ENCODE data around the gene ANKRD37. TPM values are rescaled to one million over a fixed set of nuclear protein-coding genes. Genes with fewer than 3 reads are reported as not detected.

Gene ANKRD37
- total RNA-seq, 4 donors from 2014 or later = 8.0 to 20.4 (median 10.9) TPM

DNA sequence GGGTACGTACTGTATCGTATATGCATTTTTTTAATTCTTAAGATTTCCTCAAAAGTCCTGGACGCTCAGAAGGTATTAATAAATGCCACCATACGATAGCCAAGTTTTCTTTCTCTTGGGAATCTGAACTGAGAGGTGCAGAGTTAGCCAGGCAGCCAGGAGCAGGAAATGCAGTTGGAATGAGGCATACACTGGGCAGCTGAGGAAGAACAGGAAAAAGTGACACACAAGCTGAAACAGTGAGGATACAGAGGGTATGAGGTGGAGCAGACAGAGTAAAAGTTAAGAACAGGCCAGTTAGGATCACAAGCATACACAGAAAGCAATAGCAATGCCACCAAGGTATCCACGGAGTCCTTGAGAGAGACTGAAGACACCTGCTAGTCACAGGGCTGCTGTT is 15.8 kb downstream of the ANKRD37 start:
- 90% methylated on average over 5 of the region's 5 CpGs for WGBS
- Histone ChIP-seq H3K4me3 (no peak overlapping the region), H3K27me3 (no peaks in the 10 kb centered on the region), H3K4me1 (no peaks in the 10 kb centered on the region), H3K9me3 (no peaks in the 10 kb centered on the region), H3K36me3 (peaks cover 53% of the 10 kb centered on the region), H3K27ac (no peak overlapping the region)
- DNase-seq (ENCODE audit: low spot score in 2 of 2) = no peak
- no peak for TF ChIP-seq POLR2A (IDR thresholded peaks at IDR 0.05)
- no peak for TF ChIP-seq POLR2AphosphoS5 (IDR thresholded peaks at IDR 0.05)
- no peak for TF ChIP-seq EP300 (IDR thresholded peaks at IDR 0.05)
- no peak for TF ChIP-seq CTCF (IDR thresholded peaks at IDR 0.05)

GRCh38 chr4:185416955-185417354 is 20.3 kb downstream of the ANKRD37 start:
- peaks cover 8% of the 10 kb centered on the region for H3K4me1 ChIP-seq
- peaks cover 54% of the 10 kb centered on the region for H3K36me3 ChIP-seq
- no peak overlapping the region for H3K27ac ChIP-seq
- DNase-seq (ENCODE audit: low spot score in 2 of 2) = no peak
- TF ChIP-seq CTCF (IDR thresholded peaks at IDR 0.05) (no peak), POLR2AphosphoS5 (IDR thresholded peaks at IDR 0.05) (no peak)
- no peaks in the 10 kb centered on the region for H3K9me3 ChIP-seq
- H3K4me3 ChIP-seq = no peak overlapping the region
- H3K27me3 ChIP-seq = no peaks in the 10 kb centered on the region

- Histone ChIP-seq H3K4me3 (no peak overlapping the region), H3K27ac (no peak overlapping the region), H3K36me3 (peaks cover 24% of the 10 kb centered on the region), H3K9me3 (no peaks in the 10 kb centered on the region), H3K27me3 (no peaks in the 10 kb centered on the region), H3K4me1 (peaks cover 35% of the 10 kb centered on the region)
- 64% methylated on average over 2 of the region's 2 CpGs for WGBS
- no peak for TF ChIP-seq EP300 (IDR thresholded peaks at IDR 0.05)
- TF ChIP-seq POLR2A (IDR thresholded peaks at IDR 0.05) = no peak
- no peak for TF ChIP-seq POLR2AphosphoS5 (IDR thresholded peaks at IDR 0.05)
- TF ChIP-seq CTCF (IDR thresholded peaks at IDR 0.05) = no peak
- no peak for DNase-seq (ENCODE audit: low spot score in 2 of 2)
Measured at GRCh38 chr4:185421366-185422124, 24.9 kb downstream of the ANKRD37 start.

- H3K27ac ChIP-seq = peak overlapping the region; percentile 96
- no peaks in the 10 kb centered on the region for H3K36me3 ChIP-seq
- H3K9me3 ChIP-seq = no peaks in the 10 kb centered on the region
- no peaks in the 10 kb centered on the region for H3K27me3 ChIP-seq
- no peak for DNase-seq (ENCODE audit: low spot score in 2 of 2)
- WGBS = 14% methylated on average over 13 of the region's 13 CpGs
- peaks cover 35% of the 10 kb centered on the region for H3K4me1 ChIP-seq
- TF ChIP-seq POLR2A (IDR thresholded peaks at IDR 0.05) (no peak), CTCF (IDR thresholded peaks at IDR 0.05) (no peak), POLR2AphosphoS5 (IDR thresholded peaks at IDR 0.05) (no peak)
- H3K4me3 ChIP-seq = peak overlapping the region; percentile 79
Measured at GRCh38 chr4:185424905-185425646, 28.4 kb downstream of the ANKRD37 start.

DNA sequence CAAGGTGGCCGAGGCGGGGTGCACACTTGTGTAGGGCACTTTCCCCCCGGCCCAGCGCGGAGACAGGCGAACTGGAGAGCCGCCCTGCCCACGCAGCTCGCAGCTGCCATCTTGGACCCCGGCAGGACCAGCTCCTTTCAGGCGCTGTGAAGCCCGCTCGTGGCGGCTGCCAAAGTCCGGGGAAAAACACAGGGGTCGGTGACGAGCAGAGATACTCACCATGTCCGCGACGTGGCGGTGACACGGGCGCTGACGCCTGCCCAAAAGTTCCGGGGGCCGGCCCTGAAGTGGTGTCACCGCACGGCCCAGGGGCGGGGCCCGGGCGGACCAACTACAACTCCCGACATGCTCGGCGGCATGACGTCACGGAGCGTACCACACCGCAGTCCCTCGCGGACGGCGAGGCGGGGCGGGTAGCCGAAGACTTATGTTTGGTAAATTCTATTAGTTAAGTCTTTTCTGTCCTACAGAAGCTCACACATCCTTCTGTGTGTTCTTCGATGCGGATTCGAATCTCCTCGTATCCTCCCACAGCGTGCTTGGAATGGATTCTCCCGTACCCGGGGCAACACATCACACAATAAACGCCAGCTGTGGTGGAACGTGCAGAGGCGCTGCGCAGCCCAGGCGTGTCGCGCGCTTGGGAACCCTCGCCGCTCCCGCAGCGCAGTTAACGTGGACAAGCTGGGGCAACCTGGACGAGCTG is 29.2 kb downstream of the ANKRD37 start, which contains the start of gene UFSP2:
Gene UFSP2 (minus strand): TSS at position 318 of the 706 bp plus-strand sequence. CDS start 96 bp downstream, at position 222.
- peak within 1 kb of the TSS; percentile 79 for H3K4me3 ChIP-seq
- under 1% methylated on average over 23 of the region's 66 CpGs for WGBS
- no peaks in the 10 kb centered on the region for H3K9me3 ChIP-seq
- peaks cover 35% of the 10 kb centered on the region for H3K4me1 ChIP-seq
- no peaks in the 10 kb centered on the region for H3K27me3 ChIP-seq
- TF ChIP-seq POLR2A (IDR thresholded peaks at IDR 0.05) (peak in 1 of 2 donors; percentile 79), POLR2AphosphoS5 (IDR thresholded peaks at IDR 0.05) (peak; percentile 23 to 96 (median 93)), CTCF (IDR thresholded peaks at IDR 0.05) (no peak)
- H3K36me3 ChIP-seq = no peaks in the 10 kb centered on the region
- DNase-seq (ENCODE audit: low spot score in 2 of 2) = peak; percentile 94 to 95
- H3K27ac ChIP-seq = peak within 1 kb of the TSS; percentile 96
